GM12878 (cell line): ENCODE measurements around the gene MORC1. TPM values are rescaled to one million over a fixed set of nuclear protein-coding genes. Genes with fewer than 3 reads are reported as not detected.

Source experiments
- ATAC-seq: fragments of 200-7000 bp; cut with Tn5 transposase; 3 replicates; pipeline ENCODE4 v1.9.1; 2020; ENCODE audit warnings: mild to moderate bottlenecking, moderate library complexity
- BruUV-seq: library from RNA; stranded (reverse); fragments of 400-500 nt; replicated peaks from 2 replicates; lab custom pipeline; 2021; lab: Mats Ljungman, UMichigan
- CTCF ChIA-PET: fragments of 300-600 bp; sonication (Branson Sonifier 250); formaldehyde crosslinking; extraction: SDS; loops from one replicate; lab custom pipeline; 2021; ENCODE audit warnings: inconsistent platforms; lab: Yijun Ruan, JAX
- POLR2A ChIA-PET: fragments of 350-600 bp; formaldehyde crosslinking; extraction: SDS; loops from one replicate; lab custom pipeline; 2021; ENCODE audit warnings: inconsistent platforms; lab: Charles Lee
- RAD21 ChIA-PET: fragments of 300-600 bp; sonication (Branson Sonifier 250); formaldehyde crosslinking; loops from one replicate; lab custom pipeline; 2023; ENCODE audit warnings: antibody characterized with exemption; ENCODE audit not compliant: unreplicated experiment; lab: Charles Lee
- SMC1A ChIA-PET: fragments of 300-600 bp; sonication (Branson Sonifier 250); formaldehyde crosslinking; loops from one replicate; lab custom pipeline; 2023; ENCODE audit not compliant: unreplicated experiment, uncharacterized antibody; lab: Charles Lee
- DNase-seq: peaks from one replicate; pipeline ENCODE4 v3.0.0-alpha.2; 2011; ENCODE audit warnings: low read depth, low spot score
- FAIRE-seq: peaks from 3 replicates; lab custom pipeline; 2011; peaks lifted over from hg19 to GRCh38; lab: Jason Lieb, UNC
- H2AFZ ChIP-seq: 2 replicates; pipeline ENCODE4 v1.6.0; 2011; ENCODE audit warnings: low read depth, low read length, control low read depth; ENCODE audit not compliant: control insufficient read depth
- H3K27ac ChIP-seq: 2 replicates; pipeline ENCODE4 v1.5.1; 2011; ENCODE audit warnings: control low read depth; ENCODE audit not compliant: control insufficient read depth, insufficient read depth
- H3K27me3 ChIP-seq, 2 experiments: replicated peaks in 1 of 2; 2 replicates each; pipeline versions ENCODE4 v1.6.0 to v1.6.1; 2011; ENCODE audit warnings: low read length in 1 of 2; ENCODE audit not compliant: control insufficient read depth in 2 of 2, insufficient read depth in 2 of 2
- H3K36me3 ChIP-seq, 2 experiments: 2 replicates each; pipeline ENCODE4 v1.5.1; 2011; ENCODE audit warnings: low read length in 1 of 2; ENCODE audit not compliant: control insufficient read depth in 2 of 2, insufficient read depth in 2 of 2
- H3K4me1 ChIP-seq: 2 replicates; pipeline ENCODE4 v1.6.1; 2011; ENCODE audit warnings: mild to moderate bottlenecking, low read length, moderate library complexity, mixed read lengths; ENCODE audit not compliant: control insufficient read depth, insufficient read depth
- H3K4me2 ChIP-seq: 2 replicates; pipeline ENCODE4 v1.6.0; 2011; ENCODE audit warnings: control low read depth; ENCODE audit not compliant: control insufficient read depth, insufficient read depth
- H3K4me3 ChIP-seq: fragments of 200-600 bp; sonication (generic); 2 replicates; pipeline ENCODE4 v1.5.1; 2016
- H3K79me2 ChIP-seq: 2 replicates; pipeline ENCODE4 v1.6.0; 2011; ENCODE audit warnings: low read length; ENCODE audit not compliant: control insufficient read depth, insufficient read depth
- H3K9ac ChIP-seq: 2 replicates; pipeline ENCODE4 v1.8.0; 2011; ENCODE audit warnings: low read length, control low read depth, mixed read lengths; ENCODE audit not compliant: control insufficient read depth, insufficient read depth
- H3K9me3 ChIP-seq: replicated peaks from 3 replicates; pipeline ENCODE4 v1.5.1; 2011; ENCODE audit warnings: mild to moderate bottlenecking, low read length; ENCODE audit not compliant: control insufficient read depth, insufficient read depth
- H4K20me1 ChIP-seq: 2 replicates; pipeline ENCODE4 v1.6.0; 2011; ENCODE audit not compliant: control insufficient read depth, insufficient read depth
- ATF7 ChIP-seq: fragments of 450-650 bp; IDR thresholded peaks from 2 replicates; pipeline ENCODE4 v1.6.1; 2016; ENCODE audit warnings: low read depth, mild to moderate bottlenecking
- BCL11A ChIP-seq: IDR thresholded peaks from 2 replicates; pipeline ENCODE4 v1.6.1; 2011; ENCODE audit warnings: low read depth, low read length
- CBX3 ChIP-seq: fragments of 200-600 bp; sonication (generic); IDR thresholded peaks from 2 replicates; pipeline ENCODE4 v1.6.1; 2016; ENCODE audit warnings: low read depth, borderline replicate concordance
- EGR1 ChIP-seq, 2 experiments: IDR thresholded peaks; 1 replicate in 1 of 2; 2 replicates in 1 of 2; pipeline ENCODE4 v1.6.1; 2011 to 2012; ENCODE audit warnings: low read depth in 2 of 2, low read length in 2 of 2, borderline replicate concordance in 1 of 2, mild to moderate bottlenecking in 1 of 2, moderate library complexity in 1 of 2
- HCFC1 ChIP-seq: fragments of 150-350 bp; IDR thresholded peaks from 2 replicates; pipeline ENCODE4 v1.6.1; 2014; ENCODE audit warnings: low read length
- HDGF ChIP-seq: fragments of 450-650 bp; IDR thresholded peaks from 2 replicates; pipeline ENCODE4 v1.6.1; 2016; ENCODE audit warnings: antibody characterized with exemption
- LARP7 ChIP-seq: fragments of 450-650 bp; IDR thresholded peaks from 2 replicates; pipeline ENCODE4 v1.6.1; 2017; ENCODE audit warnings: mild to moderate bottlenecking
- MYC ChIP-seq: IDR thresholded peaks from 2 replicates; pipeline ENCODE4 v1.6.1; 2011; ENCODE audit warnings: mild to moderate bottlenecking, low read length, moderate library complexity, inconsistent platforms; ENCODE audit not compliant: insufficient read depth, insufficient replicate concordance, insufficient read length, severe bottlenecking
- PAX5 ChIP-seq: IDR thresholded peaks from 2 replicates; pipeline ENCODE4 v1.6.1; 2011; ENCODE audit warnings: low read depth, low read length, borderline replicate concordance
- RFX5 ChIP-seq: IDR thresholded peaks from 2 replicates; pipeline ENCODE4 v1.6.1; 2011; ENCODE audit warnings: low read depth, low read length, improper control_type of control experiment
- YY1 ChIP-seq: IDR thresholded peaks from 2 replicates; pipeline ENCODE4 v1.6.1; 2011; ENCODE audit warnings: low read depth, mild to moderate bottlenecking, low read length
- ZNF384 ChIP-seq: IDR thresholded peaks from 2 replicates; pipeline ENCODE4 v1.6.1; 2012; ENCODE audit warnings: low read depth, mild to moderate bottlenecking, low read length, improper control_type of control experiment, borderline replicate concordance
- in situ Hi-C: fragments of 300-500 bp; cut with MboI; formaldehyde crosslinking; loops from 9 replicates; pipeline ENCODE4 v1.14.3; 2018; ENCODE audit warnings: mixed read lengths
- intact Hi-C: fragments of 100-400 bp; cut with micrococcal nuclease; formaldehyde crosslinking; loops from one replicate; pipeline ENCODE4 v1.14.2; 2022; ENCODE audit not compliant: unreplicated experiment
- polyA plus RNA-seq, 11 experiments: library from polyadenylated mRNA; depleted of rRNA in 4 of 11; unstranded in 6 of 11; stranded (reverse) in 5 of 11; fragments of >200 nt; fragmentation: Nextera tagmentation in 4 of 11; fragmentation: Illumina TruSeq in 1 of 11; extraction: Ambion mirVana in 4 of 11; extraction: Trizol in 1 of 11; gene quantifications; 1 replicate in 1 of 11; 2 replicates in 10 of 11; pipeline versions ENCODE4 v1.2.1 to v1.2.3, GENCODE V29; 2011 to 2016; ENCODE audit warnings: inconsistent platforms in 2 of 11, missing spikeins in 2 of 11, low read depth in 1 of 11
- total RNA-seq, 4 experiments: library from RNA; depleted of rRNA in 3 of 4; stranded (reverse); fragments of >200 nt in 3 of 4; fragmentation: Illumina TruSeq in 1 of 4; extraction: Trizol in 1 of 4; gene quantifications; 2 replicates each; pipeline versions ENCODE4 v1.2.1 to v1.2.3, GENCODE V29; 2013 to 2021
- TF ChIP-seq, protein P1 (sequence below): fragments of 150-350 bp; IDR thresholded peaks from 2 replicates; pipeline ENCODE4 v1.6.1; 2016; ENCODE audit warnings: low read depth, low read length

Gene MORC1
- total and polyA plus RNA-seq, 10 of the 15 experiments (the other 5 are each of a cell fraction or from before 2014, with no cell fraction given) = 0.18 TPM; not detected in 9

DNA sequence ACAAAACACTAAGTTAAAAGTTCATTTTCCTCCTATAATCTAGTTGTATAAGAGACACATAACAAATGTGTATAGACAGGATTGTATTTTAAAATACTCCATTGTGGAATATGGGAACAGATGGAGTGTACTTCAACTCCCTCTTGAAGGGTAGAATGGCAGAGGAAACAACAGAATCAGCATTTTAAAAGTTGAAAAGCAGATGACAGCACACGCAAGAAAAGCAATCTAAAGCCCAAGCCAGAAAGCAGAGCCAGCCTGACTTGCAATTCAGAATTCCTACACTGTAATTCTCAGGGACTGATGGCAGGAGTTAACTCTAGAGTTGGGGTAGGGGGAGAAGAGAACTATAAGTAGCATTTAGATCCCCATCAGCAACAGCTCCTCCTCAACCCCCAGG, 22.8 kb downstream of the MORC1 start (continued):
- TF ChIP-seq, protein P1, sequence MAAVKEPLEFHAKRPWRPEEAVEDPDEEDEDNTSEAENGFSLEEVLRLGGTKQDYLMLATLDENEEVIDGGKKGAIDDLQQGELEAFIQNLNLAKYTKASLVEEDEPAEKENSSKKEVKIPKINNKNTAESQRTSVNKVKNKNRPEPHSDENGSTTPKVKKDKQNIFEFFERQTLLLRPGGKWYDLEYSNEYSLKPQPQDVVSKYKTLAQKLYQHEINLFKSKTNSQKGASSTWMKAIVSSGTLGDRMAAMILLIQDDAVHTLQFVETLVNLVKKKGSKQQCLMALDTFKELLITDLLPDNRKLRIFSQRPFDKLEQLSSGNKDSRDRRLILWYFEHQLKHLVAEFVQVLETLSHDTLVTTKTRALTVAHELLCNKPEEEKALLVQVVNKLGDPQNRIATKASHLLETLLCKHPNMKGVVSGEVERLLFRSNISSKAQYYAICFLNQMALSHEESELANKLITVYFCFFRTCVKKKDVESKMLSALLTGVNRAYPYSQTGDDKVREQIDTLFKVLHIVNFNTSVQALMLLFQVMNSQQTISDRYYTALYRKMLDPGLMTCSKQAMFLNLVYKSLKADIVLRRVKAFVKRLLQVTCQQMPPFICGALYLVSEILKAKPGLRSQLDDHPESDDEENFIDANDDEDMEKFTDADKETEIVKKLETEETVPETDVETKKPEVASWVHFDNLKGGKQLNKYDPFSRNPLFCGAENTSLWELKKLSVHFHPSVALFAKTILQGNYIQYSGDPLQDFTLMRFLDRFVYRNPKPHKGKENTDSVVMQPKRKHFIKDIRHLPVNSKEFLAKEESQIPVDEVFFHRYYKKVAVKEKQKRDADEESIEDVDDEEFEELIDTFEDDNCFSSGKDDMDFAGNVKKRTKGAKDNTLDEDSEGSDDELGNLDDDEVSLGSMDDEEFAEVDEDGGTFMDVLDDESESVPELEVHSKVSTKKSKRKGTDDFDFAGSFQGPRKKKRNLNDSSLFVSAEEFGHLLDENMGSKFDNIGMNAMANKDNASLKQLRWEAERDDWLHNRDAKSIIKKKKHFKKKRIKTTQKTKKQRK = no peak
- no peak for TF ChIP-seq HCFC1
- TF ChIP-seq ZNF384 = no peak
- no peak for TF ChIP-seq EGR1 (IDR thresholded peaks at IDR 0.05; ENCODE audit: borderline replicate concordance in 1 of 2, low read depth in 2 of 2, low read length in 2 of 2)
- no peak for TF ChIP-seq BCL11A
- no peak for TF ChIP-seq MYC
- TF ChIP-seq CBX3 = no peak
- no peak for TF ChIP-seq HDGF
- TF ChIP-seq RFX5 = no peak
- TF ChIP-seq YY1 = no peak

DNA sequence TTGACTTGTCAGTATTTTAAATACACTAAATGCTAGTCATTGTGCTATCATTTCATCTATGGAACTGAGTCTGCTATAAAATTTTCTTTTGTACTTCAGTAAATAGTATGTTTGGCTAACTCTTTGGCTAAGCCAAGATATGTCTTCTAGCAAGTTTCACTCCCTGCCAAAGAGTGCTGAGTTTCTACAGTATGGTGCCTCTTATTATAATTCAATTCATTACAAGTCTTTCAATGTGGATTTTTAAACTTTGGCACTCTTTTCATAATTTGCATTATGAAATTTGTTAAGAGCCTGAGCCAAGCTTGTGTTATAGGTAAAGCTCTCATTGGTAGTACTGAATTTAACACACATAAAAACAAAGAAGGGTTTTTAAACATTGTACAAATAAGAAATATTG, 24.4 kb downstream of the MORC1 start:
- H3K4me1 ChIP-seq = no peaks in the 10 kb centered on the region
- in situ Hi-C loops (loop anchor here (25.0 kb wide), 1 partner anchor 431 kb away; no protein-coding TSS in a partner anchor), intact Hi-C loops (no loop called here)
- no peaks in the 10 kb centered on the region for H3K27me3 ChIP-seq
- no peaks in the 10 kb centered on the region for H4K20me1 ChIP-seq
- no peak overlapping the region for H2AFZ ChIP-seq
- no peak overlapping the region for H3K9ac ChIP-seq
- H3K9me3 ChIP-seq = no peaks in the 10 kb centered on the region
- no TSS peak for BruUV-seq
- POLR2A ChIA-PET = no interaction called here
- TF ChIP-seq PAX5 = no peak
- TF ChIP-seq ATF7 = no peak
- no peak for TF ChIP-seq LARP7
- CTCF ChIA-PET = interaction anchor here (0.6 to 2.2 kb wide), 6 partner anchors 9 to 172 kb away, joined by 3 to 10 read pairs (median 4); no protein-coding TSS in a partner anchor
- DNase-seq = no peak
- H3K27ac ChIP-seq = no peak overlapping the region
- no peak overlapping the region for H3K4me2 ChIP-seq
- no peaks in the 10 kb centered on the region for H3K36me3 ChIP-seq
- no peak for FAIRE-seq
- RAD21 ChIA-PET = no interaction called here
- H3K79me2 ChIP-seq = no peaks in the 10 kb centered on the region
- no peak for ATAC-seq
- SMC1A ChIA-PET = interaction anchor here (0.6 to 4.5 kb wide), 4 partner anchors 11 to 462 kb away, joined by 3 to 15 read pairs (median 6); no protein-coding TSS in a partner anchor
- H3K4me3 ChIP-seq = no peak overlapping the region
